OCI-M2 (cell line): Measurements from ENCODE around the gene NRDE2.

Source experiments
- DNase-seq: peaks from one replicate; lab custom pipeline; 2025; ENCODE audit not compliant: unreplicated experiment; lab: John Stamatoyannopoulos, UW

Gene NRDE2

GRCh38 chr14:90300611-90301047 lies 31.1 kb downstream of the NRDE2 start:
- DNase-seq, result no peak

GRCh38 chr14:90299408-90299807 lies 32.3 kb downstream of the NRDE2 start:
- DNase-seq, result no peak

- no peak for DNase-seq
Observed at GRCh38 chr14:90297876-90298629, 33.7 kb downstream of the NRDE2 start.

GRCh38 chr14:90296641-90297040 lies 35.1 kb downstream of the NRDE2 start:
- no peak for DNase-seq

GRCh38 chr14:90295870-90296516 lies 35.7 kb downstream of the NRDE2 start:
- no peak for DNase-seq

DNA sequence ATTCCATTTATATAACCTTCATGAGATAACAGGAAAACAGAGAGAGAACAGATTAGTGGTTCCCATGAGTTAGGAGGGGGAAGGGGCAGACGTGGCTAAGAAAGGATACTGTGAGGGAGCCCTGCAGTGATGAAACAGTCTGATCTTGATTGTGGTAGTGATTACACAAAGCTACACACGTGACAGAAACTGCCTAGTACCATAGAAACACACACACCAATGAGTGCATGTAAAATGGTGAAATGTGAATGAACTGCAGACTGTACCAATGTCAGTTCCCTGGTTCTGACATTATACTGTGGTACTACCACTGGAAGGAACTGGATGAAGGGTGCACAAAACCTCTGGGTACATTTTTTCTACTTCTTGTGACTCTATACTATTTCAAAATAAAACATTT lies 36.9 kb downstream of the NRDE2 start:
- DNase-seq, result no peak

DNA sequence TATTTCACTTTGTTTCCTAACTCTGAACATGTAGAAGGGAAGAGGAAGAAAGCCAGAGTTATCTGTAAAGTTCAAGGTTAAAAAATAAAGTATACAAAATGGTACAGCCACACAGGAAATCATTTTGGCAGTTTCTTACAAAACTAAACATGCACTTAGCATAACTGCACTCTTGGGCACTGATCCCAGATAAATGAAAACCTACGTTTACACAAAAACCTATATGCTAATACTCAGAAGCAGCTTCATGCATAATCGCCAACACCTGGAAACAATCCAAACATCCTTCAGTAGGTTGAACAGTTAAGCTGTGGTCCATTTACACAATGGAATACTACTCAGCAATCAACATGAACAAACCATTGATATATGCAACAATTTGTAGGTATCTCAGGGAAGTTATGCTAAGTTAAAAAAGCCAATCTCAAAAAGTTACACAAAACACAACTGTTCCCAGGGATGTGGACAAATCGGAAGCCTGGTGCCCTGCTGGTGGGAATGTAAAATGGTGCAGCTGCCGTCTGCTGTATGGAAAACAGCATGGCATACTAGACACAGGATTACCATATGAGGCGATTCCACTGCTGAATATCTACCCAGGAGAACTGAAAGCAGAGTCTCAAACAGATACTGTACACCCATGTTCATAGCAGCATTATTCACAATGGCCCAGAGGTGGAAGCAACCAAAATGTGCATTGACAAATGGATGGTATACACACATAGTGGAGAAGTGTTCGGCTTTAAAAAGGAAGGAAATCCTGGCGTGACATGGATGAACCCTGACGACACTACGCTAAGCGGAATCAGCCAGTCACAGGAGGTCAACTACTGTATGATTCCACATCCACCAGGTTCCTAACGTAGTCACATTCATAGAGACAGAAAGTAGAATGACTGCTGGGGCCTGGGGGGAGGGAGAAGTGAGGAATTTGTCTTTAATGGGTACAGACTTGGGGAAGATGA lies 37.7 kb downstream of the NRDE2 start:
- DNase-seq, result no peak

DNA sequence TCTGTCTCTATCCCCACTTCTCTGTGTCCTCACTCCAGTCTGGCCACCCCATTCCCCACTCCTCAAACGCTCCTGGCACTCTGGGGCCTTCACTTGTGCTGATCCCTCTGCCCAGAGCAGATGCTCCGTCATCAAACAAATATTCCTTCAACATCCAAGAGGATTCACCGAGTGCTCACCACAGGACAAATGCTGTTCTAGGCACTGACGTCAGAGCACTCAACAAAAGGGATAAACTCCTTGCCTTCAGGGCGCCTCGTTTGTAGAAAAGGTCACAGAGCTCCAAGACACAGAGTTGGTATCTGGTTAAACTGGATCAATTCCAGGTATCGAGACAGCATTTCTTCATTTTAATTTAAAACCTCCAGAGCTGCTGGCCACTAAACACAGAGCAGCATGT lies 40.0 kb downstream of the NRDE2 start:
- DNase-seq, result no peak

DNA sequence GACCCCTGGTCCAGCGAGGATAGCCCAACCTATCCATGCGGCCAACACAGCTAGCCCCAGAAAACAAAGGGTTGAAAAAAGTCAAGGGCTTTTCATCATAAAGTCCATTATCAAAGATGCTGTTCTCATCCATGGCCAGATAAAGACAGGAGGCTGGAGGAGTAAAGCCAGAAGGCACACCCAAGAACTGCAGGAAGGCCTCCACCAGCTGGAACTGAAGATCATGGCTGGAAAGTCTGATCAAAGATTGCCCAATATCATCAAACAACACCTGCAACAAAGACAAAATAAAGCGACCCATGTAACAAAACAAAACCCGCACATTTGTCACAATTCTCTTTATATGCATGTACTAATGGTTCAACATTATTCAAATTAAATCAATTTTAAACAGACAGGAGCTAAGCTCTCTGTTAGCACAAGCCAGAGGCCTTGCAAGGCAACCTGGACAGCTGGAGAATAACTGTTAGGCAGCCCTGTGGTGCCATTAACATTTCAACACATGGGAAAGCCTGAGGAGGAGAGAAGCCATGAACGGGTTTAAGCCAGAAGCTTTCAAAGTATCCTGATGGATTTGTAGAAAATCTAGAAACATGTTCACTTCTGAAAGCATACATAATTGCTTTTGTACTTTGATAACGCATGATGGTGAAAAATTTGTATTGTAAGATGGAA lies 41.3 kb downstream of the NRDE2 start:
- DNase-seq, result no peak

GRCh38 chr14:90288651-90289355 lies 42.9 kb downstream of the NRDE2 start:
- no peak for DNase-seq

DNA sequence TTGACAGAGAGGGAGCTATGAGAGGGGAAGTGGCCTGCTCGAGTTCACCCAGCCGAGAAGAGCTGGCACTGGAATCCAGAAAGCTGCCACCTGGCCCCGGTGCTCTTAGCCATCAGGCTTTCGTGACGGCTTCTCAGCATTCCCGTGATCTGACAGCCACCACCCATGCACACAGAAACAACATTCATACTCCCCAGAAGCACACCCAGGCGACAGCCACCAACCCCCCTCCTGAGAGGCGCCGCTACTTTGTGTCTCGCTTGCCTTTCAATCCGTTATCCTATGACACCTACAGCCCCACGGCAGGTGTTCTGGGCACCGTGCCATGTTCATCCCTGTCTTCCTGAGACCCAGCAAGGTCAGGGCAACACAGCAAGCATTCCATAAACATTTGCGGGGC lies 44.0 kb downstream of the NRDE2 start:
- DNase-seq, result no peak

DNA sequence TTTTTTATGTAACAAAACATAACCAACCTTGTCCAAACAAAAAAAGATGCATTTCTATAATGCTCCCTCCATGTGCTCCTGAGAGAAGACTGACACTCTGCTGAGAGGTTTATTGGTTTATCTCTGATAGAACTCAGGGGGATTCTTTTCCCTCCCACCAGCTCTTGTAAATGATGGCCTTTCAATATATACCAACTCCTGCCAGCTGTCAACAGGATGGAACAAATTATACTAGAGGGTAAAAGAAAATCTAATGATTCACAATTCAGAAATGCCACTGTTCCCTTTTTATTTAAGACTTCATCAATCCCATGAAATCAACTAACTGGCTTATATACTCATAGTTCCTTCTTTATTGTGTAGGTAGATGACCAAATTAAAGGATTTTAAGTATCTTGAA lies 50.0 kb downstream of the NRDE2 start:
- DNase-seq, result no peak

DNA sequence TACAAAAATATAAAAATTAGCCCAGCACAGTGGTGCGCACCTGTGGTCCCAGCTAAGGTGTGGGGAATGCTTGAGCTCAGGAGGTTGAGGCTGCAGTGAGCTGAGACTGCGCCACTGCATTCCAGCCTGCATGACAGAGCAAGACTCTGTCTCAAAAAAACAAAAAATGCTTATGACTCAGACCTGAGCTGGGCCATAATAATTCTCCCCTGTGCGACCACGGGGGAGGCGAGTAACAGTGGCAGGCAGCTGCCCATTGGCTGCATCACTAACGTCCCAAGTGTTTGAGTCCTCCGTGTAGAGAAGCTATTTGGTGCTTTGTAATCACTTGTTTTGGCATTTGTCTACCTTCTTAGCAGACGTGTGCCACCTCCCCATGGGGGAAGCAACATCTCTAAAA lies 50.5 kb downstream of the NRDE2 start:
- no peak for DNase-seq

DNA sequence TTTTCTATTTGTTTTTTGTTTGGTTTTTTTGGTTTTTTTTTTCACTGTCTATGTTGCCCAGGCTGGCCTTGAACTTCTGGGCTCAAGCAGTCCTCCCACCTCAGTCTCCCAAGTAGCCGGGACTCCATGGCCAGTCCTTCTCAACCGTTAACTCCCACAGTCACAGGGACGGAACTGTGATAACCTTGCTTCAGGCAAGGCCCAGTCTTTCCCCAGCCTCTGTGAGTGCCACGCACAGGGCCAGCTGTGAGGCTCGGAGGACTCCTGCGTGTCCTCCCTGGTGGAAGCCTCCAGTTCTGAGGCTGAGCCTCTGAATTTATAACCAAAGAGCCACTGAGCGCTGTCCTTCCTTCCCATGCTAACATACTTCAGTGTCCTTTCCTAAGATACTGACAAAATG lies 51.6 kb downstream of the NRDE2 start:
- no peak for DNase-seq

DNA sequence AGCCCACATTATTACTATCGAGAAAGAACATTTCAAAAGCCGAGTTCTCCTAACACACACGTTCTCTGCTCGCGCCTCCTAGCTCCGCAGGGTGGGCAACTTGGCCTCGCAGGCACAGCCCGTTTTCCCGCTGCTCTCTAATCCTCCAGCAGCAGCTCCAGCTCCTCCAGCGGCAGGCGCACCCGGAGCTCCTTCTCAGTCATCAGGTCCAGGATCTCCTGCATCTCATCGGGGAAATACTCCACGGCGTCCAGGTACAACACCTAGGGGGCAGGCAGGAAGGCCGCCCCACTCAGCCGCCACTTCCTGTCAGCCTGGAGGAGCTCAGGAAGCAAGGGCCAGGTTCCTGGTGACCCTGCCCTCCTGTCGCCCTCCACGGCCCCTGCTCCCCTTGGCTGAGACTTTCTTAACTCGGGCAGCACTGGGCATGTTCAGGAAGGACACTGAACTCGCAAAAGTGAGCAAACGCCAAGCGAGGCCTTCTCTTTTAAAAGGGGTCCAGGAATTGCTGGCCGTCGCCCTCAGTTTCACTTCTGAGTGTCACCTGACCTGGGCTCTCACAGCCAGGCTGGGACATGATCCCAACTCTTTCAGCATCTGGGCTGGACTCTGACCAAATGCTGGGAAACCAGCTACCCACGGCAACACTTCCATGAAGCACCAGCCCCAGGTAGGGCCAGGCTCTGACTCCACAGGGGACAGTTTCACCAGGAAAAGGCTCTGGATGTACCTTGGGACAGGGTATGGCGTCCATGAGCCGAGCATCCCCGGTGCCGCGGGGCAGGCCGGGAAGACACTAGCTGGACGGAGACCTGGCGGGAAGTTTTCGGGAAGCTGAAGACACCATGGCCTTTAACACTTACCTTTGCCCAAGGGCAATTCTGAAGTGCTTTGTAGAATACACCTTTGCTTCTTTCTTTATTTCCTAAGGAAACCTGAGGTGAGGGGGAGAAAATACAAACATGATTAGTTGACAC lies 53.3 kb downstream of the NRDE2 start:
- no peak for DNase-seq

- no peak for DNase-seq
Observed at GRCh38 chr14:90277581-90278198, 54.1 kb downstream of the NRDE2 start.

GRCh38 chr14:90276646-90277367 lies 54.9 kb downstream of the NRDE2 start:
- no peak for DNase-seq

GRCh38 chr14:90275820-90276219 lies 55.9 kb downstream of the NRDE2 start:
- no peak for DNase-seq
